Liver (tissue), 9 donors: ENCODE data around the gene HSPA12A. TPM values are rescaled to one million over a fixed set of nuclear protein-coding genes. Genes with fewer than 3 reads are reported as not detected.

ENCODE experiments used
- DNase-seq: peaks from one replicate; pipeline ENCODE4 v3.0.0-alpha.2; 2017; ENCODE audit warnings: low spot score
- H3K27ac ChIP-seq, 2 donors: one replicate each; pipeline ENCODE4 v1.7.0; 2013; ENCODE audit warnings: inconsistent platforms in 2 of 2, low read length in 2 of 2, control low read depth in 1 of 2, low read depth in 1 of 2, mild to moderate bottlenecking in 1 of 2
- H3K27me3 ChIP-seq, 4 donors: one replicate each; pipeline versions ENCODE4 v1.6.1 to v1.7.0; 2013; ENCODE audit warnings: low read length in 3 of 4, inconsistent platforms in 1 of 4, mild to moderate bottlenecking in 1 of 4, moderate library complexity in 1 of 4; ENCODE audit not compliant: control insufficient read depth in 4 of 4, insufficient read depth in 4 of 4
- H3K36me3 ChIP-seq, 4 donors: one replicate each; pipeline versions ENCODE4 v1.6.1 to v1.7.0; 2013; ENCODE audit warnings: low read length in 3 of 4, mild to moderate bottlenecking in 3 of 4, low read depth in 1 of 4, moderate library complexity in 1 of 4; ENCODE audit not compliant: control insufficient read depth in 4 of 4, insufficient read depth in 3 of 4
- H3K4me1 ChIP-seq, 4 donors: one replicate each; pipeline versions ENCODE4 v1.6.1 to v1.7.0; 2013; ENCODE audit warnings: low read length in 3 of 4, mild to moderate bottlenecking in 3 of 4, moderate library complexity in 1 of 4; ENCODE audit not compliant: control insufficient read depth in 4 of 4, insufficient read depth in 4 of 4
- H3K4me3 ChIP-seq, 3 donors: one replicate each; pipeline versions ENCODE4 v1.6.1 to v1.7.0; 2013; ENCODE audit warnings: low read length in 3 of 3, control low read depth in 1 of 3, low read depth in 1 of 3, mild to moderate bottlenecking in 1 of 3
- H3K9ac ChIP-seq, 2 donors: one replicate each; pipeline ENCODE4 v1.7.0; 2013; ENCODE audit warnings: low read length in 2 of 2, mild to moderate bottlenecking in 2 of 2, moderate library complexity in 2 of 2, control low read depth in 1 of 2, low read depth in 1 of 2
- H3K9me3 ChIP-seq, 4 donors: one replicate each; pipeline versions ENCODE4 v1.6.1 to v1.7.0; 2013; ENCODE audit warnings: low read length in 3 of 4; ENCODE audit not compliant: control insufficient read depth in 4 of 4
- CTCF ChIP-seq: fragments of 150-350 bp; IDR thresholded peaks from 2 replicates; pipeline ENCODE4 v1.5.1; 2017; ENCODE audit warnings: improper control_type of control experiment, low read depth, low read length; ENCODE audit not compliant: missing input control
- EGR1 ChIP-seq, 2 donors: IDR thresholded peaks; 2 replicates each; pipeline ENCODE4 v1.6.1; 2016 to 2018; ENCODE audit warnings: antibody characterized with exemption in 2 of 2, low read depth in 2 of 2
- FOXA1 ChIP-seq: IDR thresholded peaks from 2 replicates; pipeline ENCODE4 v1.6.1; 2016; ENCODE audit warnings: antibody characterized with exemption
- FOXA2 ChIP-seq: IDR thresholded peaks from 2 replicates; pipeline ENCODE4 v1.6.1; 2016; ENCODE audit warnings: antibody characterized with exemption
- GABPA ChIP-seq, 2 donors: IDR thresholded peaks in 1 of 2; conservative IDR thresholded peaks in 1 of 2; 2 replicates each; pipeline ENCODE4 v1.6.1; 2016; ENCODE audit warnings: antibody characterized with exemption in 2 of 2, mild to moderate bottlenecking in 1 of 2, moderate library complexity in 1 of 2
- HNF4A ChIP-seq, 2 donors: conservative IDR thresholded peaks; 2 replicates each; pipeline ENCODE4 v1.6.1; 2016; ENCODE audit warnings: antibody characterized with exemption in 2 of 2, mild to moderate bottlenecking in 2 of 2
- HNF4G ChIP-seq: IDR thresholded peaks from 2 replicates; pipeline ENCODE4 v1.6.1; 2016; ENCODE audit warnings: antibody characterized with exemption
- JUND ChIP-seq, 2 donors: IDR thresholded peaks; 2 replicates each; pipeline ENCODE4 v1.6.1; 2016; ENCODE audit warnings: antibody characterized with exemption in 2 of 2
- MAX ChIP-seq: IDR thresholded peaks from 2 replicates; pipeline ENCODE4 v1.6.1; 2016; ENCODE audit warnings: antibody characterized with exemption
- NR2F2 ChIP-seq: IDR thresholded peaks from 2 replicates; pipeline ENCODE4 v1.6.1; 2016; ENCODE audit warnings: antibody characterized with exemption
- RAD21 ChIP-seq, 2 donors: IDR thresholded peaks; 2 replicates each; pipeline ENCODE4 v1.6.1; 2016; ENCODE audit warnings: antibody characterized with exemption in 2 of 2, mild to moderate bottlenecking in 2 of 2
- REST ChIP-seq: IDR thresholded peaks from 2 replicates; pipeline ENCODE4 v1.6.1; 2016; ENCODE audit warnings: antibody characterized with exemption, mild to moderate bottlenecking
- RXRA ChIP-seq, 2 donors: IDR thresholded peaks; 2 replicates each; pipeline ENCODE4 v1.6.1; 2017 to 2018; ENCODE audit warnings: antibody characterized with exemption in 2 of 2, mild to moderate bottlenecking in 1 of 2
- SP1 ChIP-seq: IDR thresholded peaks from 2 replicates; pipeline ENCODE4 v1.6.1; 2018; ENCODE audit warnings: antibody characterized with exemption, mild to moderate bottlenecking
- TAF1 ChIP-seq: conservative IDR thresholded peaks from 2 replicates; pipeline ENCODE4 v1.6.1; 2016; ENCODE audit warnings: antibody characterized with exemption, mild to moderate bottlenecking
- YY1 ChIP-seq: IDR thresholded peaks from 2 replicates; pipeline ENCODE4 v1.6.1; 2016; ENCODE audit warnings: antibody characterized with exemption, mild to moderate bottlenecking
- ZBTB33 ChIP-seq: IDR thresholded peaks from 2 replicates; pipeline ENCODE4 v1.6.1; 2016; ENCODE audit warnings: antibody characterized with exemption
- WGBS: extraction: QIAGEN DNeasy Blood & Tissue Kit; methylation state at CpG from one replicate; pipeline ENCODE4 v1.1.7; 2013; 5-methylcytosine and 5-hydroxymethylcytosine counted together
- polyA plus RNA-seq, 2 donors: library from polyadenylated mRNA; stranded (reverse) in 1 of 2; unstranded in 1 of 2; fragments of 200-250 nt in 1 of 2; fragments of >200 nt in 1 of 2; fragmentation: Nextera tagmentation in 1 of 2; extraction: Ambion mirVana in 1 of 2; gene quantifications; one replicate each; pipeline versions ENCODE4 v1.2.1 to v1.2.3, GENCODE V29; 2013 to 2015
- total RNA-seq, 2 donors: library from RNA; depleted of rRNA; stranded (reverse); fragments of >200 nt; gene quantifications; one replicate each; pipeline ENCODE4 v1.2.3, GENCODE V29; 2014
- TF ChIP-seq, protein P1 (sequence below): IDR thresholded peaks from 2 replicates; pipeline ENCODE4 v1.6.1; 2016; ENCODE audit warnings: antibody characterized with exemption
- donor health status: healthy.
- donor health status: healthy.
- donor health status: healthy.
- donor health status: healthy.
- donor health status: healthy.

The HSPA12A gene
- total and polyA plus RNA-seq, 4 donors: 1.3 to 4.5 (median 1.6) TPM

DNA sequence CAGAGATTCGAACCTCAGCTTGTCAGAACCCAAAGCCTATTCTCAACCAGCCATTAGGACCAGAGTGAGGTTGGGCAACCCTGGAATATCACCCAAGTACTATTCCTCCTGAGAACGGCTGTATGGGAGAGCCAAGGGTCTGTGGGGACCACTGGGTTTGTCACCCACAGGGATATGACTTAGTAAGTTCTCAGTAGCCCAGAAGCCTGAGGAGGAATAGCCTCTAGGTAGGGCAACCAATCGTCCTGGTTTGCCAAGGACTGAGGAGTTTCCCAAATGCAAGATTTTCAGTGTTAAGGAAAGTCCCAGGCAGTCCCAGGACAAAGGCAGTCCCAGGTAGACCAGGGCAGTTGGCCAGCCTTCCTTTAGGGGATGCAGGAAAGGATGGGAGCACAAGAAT, 74.9 kb downstream of the HSPA12A start:
- Histone ChIP-seq H3K27ac (no peak overlapping the region), H3K9me3 (no peaks in the 10 kb centered on the region), H3K36me3 (no peaks in the 10 kb centered on the region), H3K9ac (no peak overlapping the region), H3K27me3 (peaks cover 0 to 2% (median under 1%) of the 10 kb centered on the region in 4 donors), H3K4me3 (no peak overlapping the region), H3K4me1 (no peaks in the 10 kb centered on the region)
- no peak for DNase-seq
- no peak for TF ChIP-seq NR2F2
- TF ChIP-seq, protein P1, sequence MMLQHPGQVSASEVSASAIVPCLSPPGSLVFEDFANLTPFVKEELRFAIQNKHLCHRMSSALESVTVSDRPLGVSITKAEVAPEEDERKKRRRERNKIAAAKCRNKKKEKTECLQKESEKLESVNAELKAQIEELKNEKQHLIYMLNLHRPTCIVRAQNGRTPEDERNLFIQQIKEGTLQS: no peak
- no peak for TF ChIP-seq CTCF
- TF ChIP-seq HNF4G: no peak
- TF ChIP-seq EGR1 (IDR thresholded peaks at IDR 0.05; ENCODE audit: low read depth in 2 of 2): no peak
- TF ChIP-seq RXRA (IDR thresholded peaks at IDR 0.05): no peak
- no peak for TF ChIP-seq ZBTB33
- no peak for TF ChIP-seq SP1
- TF ChIP-seq YY1: no peak
- no peak for TF ChIP-seq JUND (IDR thresholded peaks at IDR 0.05)
- TF ChIP-seq HNF4A (conservative IDR thresholded peaks at IDR 0.05): no peak
- TF ChIP-seq FOXA2: no peak
- TF ChIP-seq GABPA (IDR thresholded peaks at IDR 0.05 in 1 of 2, conservative IDR thresholded peaks at IDR 0.05 in 1 of 2): no peak
- TF ChIP-seq TAF1: no peak
- no peak for TF ChIP-seq RAD21 (IDR thresholded peaks at IDR 0.05)
- TF ChIP-seq REST: no peak
- TF ChIP-seq FOXA1: no peak
- 87% methylated on average over 3 of the region's 3 CpGs for WGBS

- DNase-seq: no peak
- Histone ChIP-seq H3K4me3 (no peak overlapping the region), H3K27me3 (peaks cover 0 to 5% (median 1%) of the 10 kb centered on the region in 4 donors)
- TF ChIP-seq HNF4G (no peak), MAX (no peak), EGR1 (IDR thresholded peaks at IDR 0.05; ENCODE audit: low read depth in 2 of 2) (no peak), GABPA (IDR thresholded peaks at IDR 0.05 in 1 of 2, conservative IDR thresholded peaks at IDR 0.05 in 1 of 2) (no peak), FOXA1 (no peak), CTCF (no peak), TAF1 (no peak), REST (no peak), FOXA2 (no peak)
- TF ChIP-seq, protein P1: no peak
Measured at GRCh38 chr10:116665541-116666125, 76.7 kb downstream of the HSPA12A start.

More at GRCh38 chr10:116665541-116666125, 76.7 kb downstream of the HSPA12A start:
- Histone ChIP-seq H3K9me3 (no peaks in the 10 kb centered on the region), H3K27ac (no peak overlapping the region), H3K4me1 (no peaks in the 10 kb centered on the region), H3K9ac (no peak overlapping the region), H3K36me3 (no peaks in the 10 kb centered on the region)
- WGBS: 84% methylated on average over 13 of the region's 13 CpGs
